Adipose tissue (tissue), 3 donors: ENCODE measurements around the gene BLM. TPM values are rescaled to one million over a fixed set of nuclear protein-coding genes. Genes with fewer than 3 reads are reported as not detected.
"Not testable (repeated sequence)": the region's sequence is repeated elsewhere in the genome, so short reads cannot be mapped to it uniquely, and the experiment has no call there.

Source experiments
- H3K27ac ChIP-seq: one replicate; pipeline ENCODE4 v1.5.1; 2013; ENCODE audit warnings: low read depth, low read length
- WGBS, 3 donors: extraction: QIAGEN DNeasy Blood & Tissue Kit; methylation state at CpG; one replicate each; pipeline ENCODE4 v1.1.7; 2013; 5-methylcytosine and 5-hydroxymethylcytosine counted together
- polyA plus RNA-seq, 3 donors: library from polyadenylated mRNA; stranded (reverse); fragments of 200-250 nt; gene quantifications; one replicate each; pipeline ENCODE4 v1.2.3, GENCODE V29; 2013
- donor health status: healthy with polysubstance abuse.
- donor health status: Bipolar disorder and iron deficiency.
- donor health status: healthy.

Gene BLM
- polyA plus RNA-seq: 1 to 10 TPM in 1 of 3 donors, under 1 TPM in 2; 0.62 to 5.2 (median 0.97) TPM

GRCh38 chr15:90716976-90717821 is at the start of gene BLM:
Gene BLM, plus strand, starts transcription at chr15:90717346. Its CDS starts 30,047 bp downstream, at chr15:90747393.
- 0% methylated on average over 60 to 65 of the region's 65 CpGs for WGBS, 3 donors
- H3K27ac ChIP-seq: peak within 1 kb of the TSS; percentile 79

DNA sequence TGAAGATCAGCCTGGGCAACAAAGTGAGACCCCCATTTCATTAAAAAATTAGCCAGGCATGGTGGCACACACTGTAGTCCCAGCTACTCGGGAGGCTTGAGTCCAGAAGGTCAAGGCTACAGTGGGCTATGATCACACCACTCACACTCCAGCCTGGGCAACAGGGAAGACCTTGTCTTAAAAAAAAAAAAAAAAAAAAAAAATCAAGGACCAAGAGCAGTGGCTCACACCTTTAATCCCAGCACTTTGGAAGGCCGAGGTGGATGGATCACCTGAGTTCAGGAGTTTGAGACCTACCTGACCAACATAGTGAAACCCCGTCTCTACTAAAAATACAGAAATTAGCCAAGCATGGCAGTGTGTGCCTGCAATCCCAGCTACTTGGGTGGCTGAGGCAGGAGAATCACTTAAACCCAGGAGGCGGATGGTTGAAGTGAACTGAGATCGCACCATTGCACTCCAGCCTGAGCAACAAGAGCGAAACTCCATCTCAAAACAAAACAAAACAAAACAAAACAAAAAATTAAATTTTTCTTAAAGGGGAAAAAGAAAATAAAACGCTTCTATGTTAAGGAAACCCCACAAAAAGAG is 49.3 kb upstream of the BLM start:
- H3K27ac ChIP-seq: not testable (repeated sequence)
- WGBS, 3 donors: 88 to 91% (median 91%) methylated on average over 7 of the region's 7 CpGs

DNA sequence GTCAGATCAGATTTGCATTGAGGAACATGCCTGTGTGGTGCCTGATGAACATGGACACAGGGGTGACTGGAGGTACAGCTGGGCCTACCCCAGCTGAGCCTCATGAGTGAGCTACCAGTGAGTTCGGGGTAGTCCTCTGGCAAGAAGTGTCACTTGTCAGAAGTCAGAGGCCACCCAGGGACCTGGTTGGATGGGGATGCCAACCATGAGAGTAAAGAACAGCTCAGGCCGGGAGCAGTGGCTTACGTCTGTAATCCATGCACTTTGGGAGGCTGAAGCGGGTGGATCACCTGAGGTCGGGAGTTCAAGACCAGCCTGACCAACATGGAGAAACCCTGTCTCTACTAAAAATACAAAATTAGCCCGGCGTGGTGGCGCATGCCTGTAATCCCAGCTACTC is 46.5 kb upstream of the BLM start:
- H3K27ac ChIP-seq: not testable (repeated sequence)
- WGBS, 3 donors: 95 to 97% (median 97%) methylated on average over 8 of the region's 8 CpGs

- 89 to 93% (median 93%) methylated on average over 4 of the region's 4 CpGs for WGBS, 3 donors
Observed at GRCh38 chr15:90671216-90671615, 45.9 kb upstream of the BLM start.

GRCh38 chr15:90673357-90673756 is 43.8 kb upstream of the BLM start:
- H3K27ac ChIP-seq: not testable (repeated sequence)
- WGBS, 3 donors: 88 to 93% (median 91%) methylated on average over 10 of the region's 10 CpGs

More at GRCh38 chr15:90671216-90671615, 45.9 kb upstream of the BLM start:
- no peak overlapping the region for H3K27ac ChIP-seq

DNA sequence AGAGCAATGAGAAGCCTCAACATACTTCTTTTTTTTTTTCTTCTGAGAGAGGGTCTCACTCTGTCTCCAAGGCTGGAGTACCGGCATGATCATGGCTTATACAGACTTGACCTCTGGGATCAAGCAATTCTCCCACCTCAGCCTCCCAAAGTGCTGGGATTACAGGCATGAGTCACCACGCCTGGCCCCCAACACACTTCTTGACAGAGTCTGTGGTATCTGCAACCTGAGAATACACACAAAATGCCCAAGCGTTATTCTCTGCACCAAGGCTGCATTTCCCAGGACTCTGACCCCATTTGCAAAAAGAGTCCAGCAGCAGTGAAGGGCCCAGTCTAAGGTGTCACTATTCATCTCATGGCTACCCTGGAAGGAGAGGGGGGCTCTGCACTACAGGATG is 42.7 kb upstream of the BLM start:
- H3K27ac ChIP-seq: no peak overlapping the region
- WGBS, 3 donors: 84 to 93% (median 88%) methylated on average over 3 of the region's 3 CpGs

- no peak overlapping the region for H3K27ac ChIP-seq
- 85 to 92% (median 88%) methylated on average over 5 of the region's 5 CpGs for WGBS, 3 donors
Observed at GRCh38 chr15:90675464-90675863, 41.7 kb upstream of the BLM start.

DNA sequence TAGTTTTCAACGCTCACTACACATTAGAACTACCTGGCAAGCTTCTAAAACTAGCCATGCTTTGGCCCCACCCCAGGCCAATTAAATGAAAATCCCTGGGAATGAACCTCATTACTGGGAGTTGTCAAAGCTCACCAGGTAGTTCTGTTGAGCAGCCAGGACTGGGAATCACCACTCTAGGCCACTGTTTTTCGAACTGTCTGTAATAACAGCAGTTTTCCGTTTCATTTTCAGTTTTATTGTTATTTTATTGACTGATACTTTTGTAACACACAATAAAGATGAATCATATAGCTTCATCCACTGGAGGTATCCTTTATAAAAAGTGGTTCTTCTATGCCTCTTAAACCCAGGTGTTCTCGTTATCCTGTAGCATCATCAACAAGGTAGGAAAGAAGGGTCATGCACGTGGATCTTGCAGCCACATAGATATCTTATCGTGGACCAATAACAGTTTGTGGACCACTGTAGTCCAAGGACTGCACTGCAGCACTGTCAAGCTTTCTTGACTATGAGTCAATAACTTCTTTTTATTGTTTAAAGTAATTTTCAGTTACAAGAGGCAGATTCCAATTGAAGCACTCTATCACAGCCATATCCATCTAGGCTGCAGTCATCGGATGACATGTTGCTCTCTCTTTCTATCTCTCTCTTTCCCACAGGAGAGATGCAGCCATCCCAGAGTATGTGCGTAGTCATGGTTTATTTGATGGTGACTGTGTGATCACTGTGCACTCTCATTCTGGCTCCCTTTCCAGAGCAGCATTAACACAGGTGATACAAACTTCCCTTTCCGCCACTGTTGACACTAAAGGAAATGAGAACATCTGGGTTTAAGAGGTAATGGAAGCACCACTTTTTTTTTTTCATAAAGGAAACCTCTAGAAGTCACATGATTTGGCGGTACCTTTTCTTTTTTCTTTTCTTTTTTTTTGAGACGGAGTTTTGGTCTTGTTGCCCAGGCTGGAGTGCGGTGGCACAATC is 39.0 kb upstream of the BLM start:
- 79 to 86% (median 80%) methylated on average over 11 to 12 of the region's 12 CpGs for WGBS, 3 donors

DNA sequence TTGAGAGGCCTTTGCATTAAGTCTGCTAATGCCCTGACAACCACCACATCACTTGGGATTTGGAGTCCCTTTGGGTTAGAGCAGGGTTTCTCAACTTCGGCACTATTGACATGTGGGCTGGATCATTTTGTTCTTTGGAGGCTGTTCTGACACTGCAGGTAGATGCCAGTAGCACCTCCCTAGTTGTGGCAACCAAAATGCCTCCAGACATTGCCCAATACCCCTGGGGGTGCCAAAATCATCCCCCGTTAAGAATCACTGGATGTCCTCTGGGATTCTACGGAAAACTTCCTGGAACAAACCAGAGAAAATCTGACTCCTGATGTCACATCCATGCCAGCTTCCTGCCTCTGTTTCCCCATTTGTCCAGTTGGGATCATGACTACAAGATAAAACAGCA is 37.2 kb upstream of the BLM start:
- 66 to 80% (median 75%) methylated on average over 3 of the region's 3 CpGs for WGBS, 3 donors

More for the DNA sequence above, 39.0 kb upstream of the BLM start:
- no peak overlapping the region for H3K27ac ChIP-seq

GRCh38 chr15:90680371-90680935 is 36.7 kb upstream of the BLM start:
- H3K27ac ChIP-seq: peak overlapping the region; percentile 26
- 61 to 75% (median 70%) methylated on average over 6 of the region's 6 CpGs for WGBS, 3 donors

More for the DNA sequence above, 37.2 kb upstream of the BLM start:
- no peak overlapping the region for H3K27ac ChIP-seq

DNA sequence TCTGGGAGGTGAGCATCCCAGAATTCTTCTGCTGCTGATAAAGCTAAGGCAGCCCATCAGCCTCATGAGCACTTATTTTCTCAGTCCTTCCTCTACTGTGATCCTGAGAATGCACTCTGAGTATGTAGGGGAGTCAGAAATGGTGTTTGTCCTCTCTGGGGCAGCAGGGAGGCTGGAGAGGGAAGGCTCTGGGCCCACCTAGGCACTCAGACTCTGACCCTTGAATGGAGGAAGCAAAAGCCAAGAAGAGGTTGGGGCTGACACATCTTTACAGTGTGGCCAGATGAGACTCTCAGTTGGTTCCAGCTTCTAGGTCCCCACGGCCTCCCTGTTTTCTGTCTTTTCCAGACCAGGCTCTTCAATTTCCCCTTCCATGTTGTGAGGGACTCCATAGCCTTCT is 36.1 kb upstream of the BLM start:
- peak overlapping the region; percentile 65 for H3K27ac ChIP-seq
- 85 to 97% (median 88%) methylated on average over 1 of the region's 1 CpG for WGBS, 3 donors

DNA sequence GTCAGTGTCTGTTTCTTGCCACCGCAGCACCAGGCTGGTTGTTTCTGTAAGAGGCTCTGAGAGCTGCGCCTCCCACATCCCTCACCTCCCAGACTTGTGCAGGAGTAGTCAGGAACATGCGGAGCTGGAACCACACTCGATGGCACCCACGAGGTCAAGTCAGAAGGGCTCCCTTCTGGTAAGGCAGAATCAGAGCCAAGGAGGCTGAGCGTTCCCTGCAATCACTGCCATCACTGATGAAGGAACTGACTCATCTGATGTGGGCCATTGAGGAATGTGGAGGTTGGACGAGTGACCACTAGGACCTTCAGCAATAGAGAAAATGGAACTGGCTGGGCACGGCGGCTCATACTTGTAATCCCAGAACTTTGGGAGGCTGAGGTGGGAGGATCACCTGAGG is 35.7 kb upstream of the BLM start:
- 84 to 90% (median 87%) methylated on average over 9 of the region's 9 CpGs for WGBS, 3 donors
- peak overlapping the region; percentile 65 for H3K27ac ChIP-seq

DNA sequence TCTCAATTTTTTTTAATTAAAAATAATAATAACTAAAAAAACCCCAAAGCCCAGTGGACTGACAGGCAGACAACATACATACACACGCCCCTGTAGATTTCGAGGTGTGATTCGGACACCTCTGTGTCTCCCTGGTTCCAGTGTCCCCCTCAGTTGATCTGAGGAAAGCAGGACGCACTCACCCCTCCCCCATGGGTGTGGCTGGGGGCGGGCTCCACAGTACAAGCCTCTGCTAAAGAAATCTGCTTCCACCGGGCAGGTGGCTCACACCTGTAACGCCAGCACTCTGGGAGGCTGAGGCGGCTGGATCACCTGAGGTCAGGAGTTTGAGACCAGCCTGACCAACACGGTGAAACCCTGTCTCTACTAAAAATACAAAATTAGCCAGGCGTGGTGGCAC is 33.8 kb upstream of the BLM start:
- 81 to 91% (median 88%) methylated on average over 10 of the region's 10 CpGs for WGBS, 3 donors
- H3K27ac ChIP-seq: no peak overlapping the region

DNA sequence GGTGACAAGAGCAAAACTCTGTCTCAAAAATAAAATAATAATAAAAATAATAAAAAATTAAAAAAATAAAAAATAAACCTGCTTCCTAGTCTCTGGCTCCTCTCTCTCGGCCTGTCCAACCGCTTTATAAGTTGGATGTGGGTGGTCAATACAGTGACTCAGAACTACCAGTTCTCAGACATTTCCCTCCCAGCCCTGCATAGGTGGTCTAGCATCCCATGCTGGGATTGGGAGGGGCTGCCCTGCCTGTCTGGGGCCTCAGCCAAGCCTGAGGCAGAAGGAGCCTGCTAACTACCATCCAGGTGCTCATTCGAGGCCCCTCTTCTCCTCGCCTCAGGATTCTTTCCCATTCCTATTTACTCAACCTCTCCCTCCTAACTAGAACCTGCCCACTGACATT is 33.3 kb upstream of the BLM start:
- 92 to 97% (median 96%) methylated on average over 4 of the region's 4 CpGs for WGBS, 3 donors

DNA sequence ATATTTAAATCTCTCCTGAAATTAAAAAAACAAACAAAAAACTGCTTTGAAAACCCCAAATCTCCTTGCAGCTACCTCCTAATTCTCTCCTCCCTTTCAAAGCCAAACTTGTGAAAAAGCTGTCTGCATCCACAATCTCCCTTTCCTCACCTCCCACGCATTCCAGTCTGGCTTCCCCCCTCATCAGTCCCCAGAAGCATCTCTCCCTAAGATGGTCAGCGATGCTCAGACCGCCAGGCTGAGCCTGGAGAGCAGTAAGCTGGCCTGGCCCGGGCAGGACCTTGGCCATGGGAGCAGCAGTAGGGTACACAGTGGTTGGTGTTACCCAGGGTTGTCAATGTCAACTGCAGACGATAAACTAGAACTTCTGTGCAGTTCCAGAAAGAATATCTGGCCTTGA is 32.9 kb upstream of the BLM start:
- no peak overlapping the region for H3K27ac ChIP-seq
- WGBS, 3 donors: 73 to 86% (median 86%) methylated on average over 5 of the region's 5 CpGs

More for the DNA sequence above, 33.3 kb upstream of the BLM start:
- H3K27ac ChIP-seq: no peak overlapping the region

GRCh38 chr15:90685591-90686434 is 31.3 kb upstream of the BLM start:
- no peak overlapping the region for H3K27ac ChIP-seq
- 77 to 79% (median 77%) methylated on average over 11 of the region's 11 CpGs for WGBS, 3 donors

GRCh38 chr15:90686435-90687218 is 30.5 kb upstream of the BLM start:
- WGBS, 3 donors: 60 to 87% (median 65%) methylated on average over 3 of the region's 3 CpGs
- no peak overlapping the region for H3K27ac ChIP-seq
